Progenitor cell of endocrine pancreas (in vitro differentiated cells): Measurements from ENCODE around the gene HSPA2. TPM values are rescaled to one million over a fixed set of nuclear protein-coding genes. Genes with fewer than 3 reads are reported as not detected.

ENCODE experiments used
- DNase-seq: peaks from one replicate; pipeline ENCODE4 v3.0.0; 2021; ENCODE audit warnings: low spot score; ENCODE audit not compliant: unreplicated experiment
- H3K27ac Mint-ChIP-seq: 2 replicates; pipeline ENCODE4 v1.8.0; 2021; ENCODE audit warnings: mild to moderate bottlenecking, moderate library complexity, mixed read lengths
- H3K27me3 Mint-ChIP-seq: 2 replicates; pipeline ENCODE4 v1.8.0; 2021; ENCODE audit warnings: mixed read lengths
- H3K36me3 Mint-ChIP-seq: 2 replicates; pipeline ENCODE4 v1.8.0; 2022; ENCODE audit warnings: mixed read lengths; ENCODE audit not compliant: insufficient read depth
- H3K4me1 Mint-ChIP-seq: 2 replicates; pipeline ENCODE4 v1.8.0; 2021; ENCODE audit warnings: low read depth, mixed read lengths
- H3K4me3 Mint-ChIP-seq: 2 replicates; pipeline ENCODE4 v1.8.0; 2021; ENCODE audit warnings: low read depth, mild to moderate bottlenecking, moderate library complexity, mixed read lengths
- H3K9me3 Mint-ChIP-seq: 2 replicates; pipeline ENCODE4 v1.8.0; 2021; ENCODE audit warnings: low read depth, mixed read lengths
- total RNA-seq: library from RNA; stranded (reverse); gene quantifications from 2 replicates; pipeline ENCODE4 v1.2.1, GENCODE V29; 2021
- TF ChIP-seq, protein P1 (sequence below): fragments of 200-600 bp; sonication (generic); IDR thresholded peaks from one replicate; pipeline ENCODE4 v1.5.0; 2021; ENCODE audit warnings: antibody characterized with exemption, mild to moderate bottlenecking; ENCODE audit not compliant: unreplicated experiment

Gene HSPA2
- total RNA-seq, 1 donor from 2014 or later, result 2.9 TPM

DNA sequence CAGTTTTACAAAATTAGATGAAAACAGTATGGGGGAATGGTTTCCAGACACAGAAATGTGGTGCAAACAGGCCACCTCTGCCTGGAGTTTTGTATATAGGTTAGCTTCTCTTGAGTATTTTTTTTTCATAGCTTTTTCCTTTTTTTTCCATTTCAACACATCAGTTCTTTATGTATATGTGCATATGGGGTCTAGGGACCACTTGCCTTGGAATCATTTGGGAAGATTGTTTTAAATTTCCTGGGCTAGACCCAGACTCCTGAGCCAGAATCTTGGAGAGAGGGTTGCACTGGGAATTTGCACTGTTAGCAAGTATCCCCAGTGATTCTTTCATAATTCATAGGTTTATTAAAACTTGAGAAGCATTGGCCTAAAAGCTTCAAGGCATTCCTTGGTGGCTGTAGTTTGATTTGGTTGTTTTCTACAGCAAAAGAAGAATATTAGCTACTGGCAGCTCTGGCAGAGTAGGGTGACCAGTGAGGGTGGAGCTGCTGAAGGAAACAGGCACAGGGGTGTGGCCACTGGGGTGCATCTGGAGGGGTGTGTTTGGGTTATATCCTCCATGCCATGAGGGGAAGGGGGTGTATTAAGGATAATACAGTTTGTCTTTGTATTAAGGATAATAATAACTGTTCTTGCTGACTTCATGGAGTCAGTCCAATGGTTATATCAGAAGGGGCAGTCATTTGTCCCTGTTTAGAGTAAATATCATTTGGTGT, 32.0 kb downstream of the HSPA2 start:
- Mint-ChIP-seq H3K27me3 (no peaks in the 10 kb centered on the region), H3K4me3 (no peak overlapping the region), H3K27ac (no peak overlapping the region), H3K36me3 (no peaks in the 10 kb centered on the region), H3K9me3 (no peaks in the 10 kb centered on the region), H3K4me1 (no peaks in the 10 kb centered on the region)
- DNase-seq, result no peak
- TF ChIP-seq, protein P1, sequence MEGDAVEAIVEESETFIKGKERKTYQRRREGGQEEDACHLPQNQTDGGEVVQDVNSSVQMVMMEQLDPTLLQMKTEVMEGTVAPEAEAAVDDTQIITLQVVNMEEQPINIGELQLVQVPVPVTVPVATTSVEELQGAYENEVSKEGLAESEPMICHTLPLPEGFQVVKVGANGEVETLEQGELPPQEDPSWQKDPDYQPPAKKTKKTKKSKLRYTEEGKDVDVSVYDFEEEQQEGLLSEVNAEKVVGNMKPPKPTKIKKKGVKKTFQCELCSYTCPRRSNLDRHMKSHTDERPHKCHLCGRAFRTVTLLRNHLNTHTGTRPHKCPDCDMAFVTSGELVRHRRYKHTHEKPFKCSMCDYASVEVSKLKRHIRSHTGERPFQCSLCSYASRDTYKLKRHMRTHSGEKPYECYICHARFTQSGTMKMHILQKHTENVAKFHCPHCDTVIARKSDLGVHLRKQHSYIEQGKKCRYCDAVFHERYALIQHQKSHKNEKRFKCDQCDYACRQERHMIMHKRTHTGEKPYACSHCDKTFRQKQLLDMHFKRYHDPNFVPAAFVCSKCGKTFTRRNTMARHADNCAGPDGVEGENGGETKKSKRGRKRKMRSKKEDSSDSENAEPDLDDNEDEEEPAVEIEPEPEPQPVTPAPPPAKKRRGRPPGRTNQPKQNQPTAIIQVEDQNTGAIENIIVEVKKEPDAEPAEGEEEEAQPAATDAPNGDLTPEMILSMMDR, result no peak

DNA sequence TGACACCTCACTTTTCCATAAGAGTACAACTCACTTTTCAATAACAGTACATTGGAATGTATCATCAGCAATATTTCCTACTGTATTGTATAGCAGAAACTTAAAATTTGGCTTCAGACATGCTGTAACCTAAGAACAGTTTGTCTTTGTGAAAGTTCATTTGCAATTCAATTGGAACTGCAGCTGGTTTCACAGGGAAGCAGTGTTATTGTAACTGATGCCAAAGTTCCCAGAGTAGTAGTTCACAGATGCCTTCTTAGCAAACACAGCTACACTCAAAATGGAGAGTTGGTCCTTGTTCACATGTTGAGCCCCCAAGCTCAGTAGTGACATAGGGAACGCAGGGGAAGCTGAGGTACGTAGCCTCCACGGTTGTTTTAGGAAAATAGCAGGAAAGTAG, 32.6 kb downstream of the HSPA2 start:
- H3K27me3 Mint-ChIP-seq, result no peaks in the 10 kb centered on the region
- no peaks in the 10 kb centered on the region for H3K4me1 Mint-ChIP-seq
- no peak overlapping the region for H3K4me3 Mint-ChIP-seq
- H3K9me3 Mint-ChIP-seq, result no peaks in the 10 kb centered on the region
- H3K36me3 Mint-ChIP-seq, result no peaks in the 10 kb centered on the region
- TF ChIP-seq, protein P1, result no peak
- no peak for DNase-seq
- H3K27ac Mint-ChIP-seq, result no peak overlapping the region

DNA sequence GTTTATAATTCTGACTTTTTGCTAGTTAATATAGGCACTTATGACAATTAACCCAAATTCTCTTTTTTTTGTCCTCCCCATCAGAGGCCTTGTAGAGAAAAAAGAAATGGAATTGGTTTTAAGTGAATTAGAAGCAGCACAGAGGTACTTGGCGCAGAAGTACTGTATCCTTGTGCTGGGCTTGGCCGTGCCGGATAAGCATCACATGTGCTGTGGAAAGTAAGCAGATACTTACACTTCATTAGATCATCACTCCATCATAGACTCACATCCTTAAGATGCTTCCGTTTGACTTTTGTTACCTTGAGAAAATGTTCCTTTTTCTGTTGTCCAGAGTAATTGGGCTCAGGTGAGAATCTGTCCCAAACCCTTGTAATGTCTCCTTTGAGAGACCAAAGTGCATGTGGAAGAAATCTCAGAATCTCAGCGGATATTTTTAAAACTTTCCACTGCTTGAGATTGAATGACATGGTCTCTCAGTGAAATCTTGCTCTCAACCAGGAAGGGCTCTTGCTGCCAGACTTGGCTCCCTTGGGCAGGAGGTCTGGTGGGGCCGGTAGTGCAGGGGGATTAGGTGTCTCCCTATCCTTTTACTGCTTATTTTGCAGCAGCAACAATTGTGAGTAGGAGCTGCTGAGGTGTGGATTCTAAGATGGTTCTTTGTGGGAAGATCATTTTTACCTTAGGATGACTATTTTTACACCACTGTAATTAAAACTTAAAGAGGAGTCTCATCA, 34.0 kb downstream of the HSPA2 start:
- TF ChIP-seq, protein P1, result no peak
- Mint-ChIP-seq H3K36me3 (no peaks in the 10 kb centered on the region), H3K4me3 (no peak overlapping the region), H3K27me3 (no peaks in the 10 kb centered on the region), H3K27ac (no peak overlapping the region), H3K9me3 (no peaks in the 10 kb centered on the region), H3K4me1 (no peaks in the 10 kb centered on the region)
- no peak for DNase-seq

DNA sequence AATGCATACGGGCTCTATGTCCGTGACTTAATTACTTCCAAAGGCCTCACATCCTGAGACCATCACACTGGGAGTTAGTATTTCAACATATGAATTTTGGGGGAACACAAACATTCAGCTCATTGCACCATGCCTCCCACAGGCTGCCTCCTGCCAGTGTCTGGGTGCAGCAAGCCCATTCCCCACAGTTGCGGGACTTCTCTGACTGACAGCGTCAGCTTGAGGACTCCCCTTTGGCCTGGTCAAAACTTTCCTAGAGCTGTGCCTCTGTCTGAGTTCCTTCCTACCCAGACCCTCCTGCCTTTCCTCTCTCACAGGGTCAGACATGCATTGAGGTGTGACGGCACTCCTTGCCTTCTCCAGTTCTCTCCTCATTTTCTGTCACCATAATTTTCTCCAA, 36.7 kb downstream of the HSPA2 start:
- Mint-ChIP-seq H3K27ac (no peak overlapping the region), H3K4me1 (peaks cover 12% of the 10 kb centered on the region), H3K4me3 (no peak overlapping the region), H3K36me3 (no peaks in the 10 kb centered on the region), H3K9me3 (no peaks in the 10 kb centered on the region), H3K27me3 (no peaks in the 10 kb centered on the region)
- DNase-seq, result no peak
- TF ChIP-seq, protein P1, result no peak

DNA sequence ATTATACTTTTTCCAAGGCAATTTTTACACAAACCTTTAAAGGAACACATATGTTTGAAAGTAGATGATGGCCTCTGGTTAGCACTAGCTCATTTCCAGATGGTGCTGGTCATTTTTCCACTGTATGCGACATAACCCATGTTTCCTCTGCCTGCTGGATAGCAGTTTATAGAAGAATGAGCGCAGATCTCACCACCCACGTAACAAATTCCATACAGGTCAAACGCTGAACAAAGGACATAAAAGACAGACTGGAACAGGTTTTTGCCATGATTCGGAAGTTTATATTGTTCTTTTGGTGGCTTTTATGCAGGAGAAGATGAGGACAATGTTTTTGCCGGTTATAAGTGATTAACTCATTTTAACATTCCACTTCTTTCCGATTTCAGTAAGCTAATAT, 39.9 kb downstream of the HSPA2 start:
- no peak for DNase-seq
- Mint-ChIP-seq H3K4me3 (no peak overlapping the region), H3K9me3 (no peaks in the 10 kb centered on the region), H3K27me3 (no peaks in the 10 kb centered on the region), H3K4me1 (peaks cover 12% of the 10 kb centered on the region), H3K36me3 (no peaks in the 10 kb centered on the region), H3K27ac (no peak overlapping the region)
- TF ChIP-seq, protein P1, result no peak
